HG03139 (cell line): ENCODE results near the gene TAF11L9.
"Not testable (repeated sequence)": the region's sequence is repeated elsewhere in the genome, so short reads cannot be mapped to it uniquely, and the experiment has no call there.

Experiments used
- ATAC-seq: cut with Tn5 transposase; IDR thresholded peaks from one replicate; pipeline ENCODE4 v1.9.1; 2021; ENCODE audit not compliant: unreplicated experiment

Gene TAF11L9

GRCh38 chr5:17594255-17594654 lies at the start of gene TAF11L9:
Gene TAF11L9, minus strand, starts transcription at chr5:17594394.
- ATAC-seq: not testable (repeated sequence)

- ATAC-seq: no peak
Observed at GRCh38 chr5:17634160-17634559, 40.0 kb upstream of the TAF11L9 start, which contains the start of gene TAF11L14. Gene TAF11L14, plus strand, starts transcription at chr5:17634460.

- ATAC-seq: not testable (repeated sequence)
Observed at GRCh38 chr5:17631788-17632187, 37.6 kb upstream of the TAF11L9 start, which contains the start of gene TAF11L13. Gene TAF11L13, plus strand, starts transcription at chr5:17632088.

- no peak for ATAC-seq
Observed at GRCh38 chr5:17625686-17626085, 31.5 kb upstream of the TAF11L9 start.

- no peak for ATAC-seq
Observed at GRCh38 chr5:17620627-17621026, 26.4 kb upstream of the TAF11L9 start.

GRCh38 chr5:17619354-17619753 lies 25.2 kb upstream of the TAF11L9 start:
- ATAC-seq: no peak

GRCh38 chr5:17614872-17615605 lies 20.8 kb upstream of the TAF11L9 start:
- ATAC-seq: no peak

GRCh38 chr5:17610092-17610491 lies 15.9 kb upstream of the TAF11L9 start, which contains the start of gene TAF11L12:
Gene TAF11L12, plus strand, starts transcription at chr5:17610392.
- ATAC-seq: not testable (repeated sequence)

GRCh38 chr5:17607461-17607860 lies 13.3 kb upstream of the TAF11L9 start:
- not testable (repeated sequence) for ATAC-seq

- no peak for ATAC-seq
Observed at GRCh38 chr5:17604951-17605350, 10.8 kb upstream of the TAF11L9 start.

- not testable (repeated sequence) for ATAC-seq
Observed at GRCh38 chr5:17603880-17604279, 9.7 kb upstream of the TAF11L9 start, which contains the start of gene TAF11L11. Gene TAF11L11, plus strand, starts transcription at chr5:17604183.

GRCh38 chr5:17597728-17598127 lies 3.5 kb upstream of the TAF11L9 start, which contains the start of gene TAF11L10:
Gene TAF11L10, minus strand, starts transcription at chr5:17597828.
- not testable (repeated sequence) for ATAC-seq

- ATAC-seq: not testable (repeated sequence)
Observed at GRCh38 chr5:17590860-17591259, 3.3 kb downstream of the TAF11L9 start, which contains the start of gene TAF11L8. Gene TAF11L8, minus strand, starts transcription at chr5:17590960.

GRCh38 chr5:17585658-17586057 lies 8.5 kb downstream of the TAF11L9 start, which contains the start of gene TAF11L7:
Gene TAF11L7, minus strand, starts transcription at chr5:17585758.
- ATAC-seq: not testable (repeated sequence)
